PC-3 (cell line): ENCODE data around the gene CCDC122. TPM values are rescaled to one million over a fixed set of nuclear protein-coding genes. Genes with fewer than 3 reads are reported as not detected.

ENCODE experiments used
- ATAC-seq: fragments of 200-7000 bp; cut with Tn5 transposase; 2 replicates; pipeline ENCODE4 v1.9.1; 2020; ENCODE audit warnings: mild to moderate bottlenecking, moderate library complexity
- BruUV-seq: library from RNA; stranded (reverse); fragments of 400-500 nt; replicated peaks from 2 replicates; lab custom pipeline; 2021; lab: Mats Ljungman, UMichigan
- CTCF ChIA-PET: fragments of 300-600 bp; sonication (Branson Sonifier 250); formaldehyde crosslinking; loops from one replicate; lab custom pipeline; 2022; ENCODE audit warnings: antibody characterized with exemption; lab: Charles Lee
- POLR2A ChIA-PET: fragments of 300-600 bp; sonication (Branson Sonifier 250); formaldehyde crosslinking; loops from one replicate; lab custom pipeline; 2022; ENCODE audit warnings: antibody characterized with exemption; ENCODE audit not compliant: unreplicated experiment; lab: Charles Lee
- DNase-seq: peaks from one replicate; pipeline ENCODE4 v3.0.0-alpha.2; 2015
- H2AFZ ChIP-seq: fragments of 300-600 bp; sonication (generic); 2 replicates; pipeline ENCODE4 v1.6.0; 2016; ENCODE audit warnings: antibody characterized with exemption, low read length
- H3F3A ChIP-seq: fragments of 300-600 bp; sonication (generic); one replicate; pipeline ENCODE4 v1.6.0; 2017; ENCODE audit warnings: antibody characterized with exemption, low read length, control low read depth, mild to moderate bottlenecking; ENCODE audit not compliant: unreplicated experiment
- H3K27ac ChIP-seq: fragments of 300-600 bp; sonication (generic); 2 replicates; pipeline ENCODE4 v1.5.1; 2016; ENCODE audit warnings: mild to moderate bottlenecking, low read length
- H3K27me3 ChIP-seq: fragments of 300-600 bp; sonication (generic); 2 replicates; pipeline ENCODE4 v1.6.1; 2016; ENCODE audit warnings: low read length, mixed read lengths
- H3K36me3 ChIP-seq: fragments of 300-600 bp; sonication (generic); 2 replicates; pipeline ENCODE4 v1.6.1; 2016; ENCODE audit warnings: low read depth, mixed run types, low read length, mixed read lengths
- H3K4me1 ChIP-seq: fragments of 300-600 bp; sonication (generic); 2 replicates; pipeline ENCODE4 v1.5.1; 2016; ENCODE audit warnings: low read length; ENCODE audit not compliant: insufficient read depth
- H3K4me2 ChIP-seq: fragments of 300-600 bp; sonication (generic); 2 replicates; pipeline ENCODE4 v1.6.0; 2016; ENCODE audit warnings: low read length
- H3K4me3 ChIP-seq: fragments of 300-600 bp; sonication (generic); 2 replicates; pipeline ENCODE4 v1.5.1; 2016; ENCODE audit warnings: mild to moderate bottlenecking, low read length, mixed read lengths
- H3K79me2 ChIP-seq: fragments of 300-600 bp; sonication (generic); 2 replicates; pipeline ENCODE4 v1.6.1; 2017; ENCODE audit warnings: low read length, mixed read lengths
- H3K9ac ChIP-seq: fragments of 300-600 bp; sonication (generic); 2 replicates; pipeline ENCODE4 v1.6.0; 2016; ENCODE audit warnings: mild to moderate bottlenecking, low read length
- H3K9me2 ChIP-seq: fragments of 300-600 bp; sonication (generic); replicated peaks from 2 replicates; pipeline ENCODE4 v1.6.1; 2016; ENCODE audit warnings: mixed run types, low read length, mixed read lengths
- H3K9me3 ChIP-seq: fragments of 300-600 bp; sonication (generic); 2 replicates; pipeline ENCODE4 v1.6.1; 2016; ENCODE audit warnings: low read length, mixed read lengths
- H4K20me1 ChIP-seq: fragments of 300-600 bp; sonication (generic); 2 replicates; pipeline ENCODE4 v1.6.1; 2016; ENCODE audit warnings: low read length, mixed read lengths
- EZH2 ChIP-seq: fragments of 300-600 bp; sonication (generic); IDR thresholded peaks from one replicate; pipeline ENCODE4 v1.6.1; 2017; ENCODE audit warnings: antibody characterized with exemption, mild to moderate bottlenecking, low read length; ENCODE audit not compliant: unreplicated experiment
- EZH2phosphoT487 ChIP-seq: fragments of 300-600 bp; sonication (generic); IDR thresholded peaks from 2 replicates; pipeline ENCODE4 v1.6.1; 2018; ENCODE audit warnings: mild to moderate bottlenecking, antibody characterized with exemption, low read length, borderline replicate concordance
- intact Hi-C: fragments of 100-400 bp; cut with micrococcal nuclease; formaldehyde crosslinking; loops from 2 replicates; pipeline ENCODE4 v1.9.0; 2023
- total RNA-seq: library from RNA; depleted of rRNA; stranded (reverse); fragments of >200 nt; gene quantifications from 2 replicates; pipeline ENCODE4 v1.2.3, GENCODE V29; 2014
- TF ChIP-seq, protein P1 (sequence below): fragments of 300-600 bp; sonication (generic); conservative IDR thresholded peaks from 2 replicates; pipeline ENCODE4 v1.5.1; 2017; ENCODE audit warnings: antibody characterized with exemption, low read depth, mild to moderate bottlenecking, low read length

The CCDC122 gene
- total RNA-seq, 1 experiment from 2014 or later, result 4.6 TPM

DNA sequence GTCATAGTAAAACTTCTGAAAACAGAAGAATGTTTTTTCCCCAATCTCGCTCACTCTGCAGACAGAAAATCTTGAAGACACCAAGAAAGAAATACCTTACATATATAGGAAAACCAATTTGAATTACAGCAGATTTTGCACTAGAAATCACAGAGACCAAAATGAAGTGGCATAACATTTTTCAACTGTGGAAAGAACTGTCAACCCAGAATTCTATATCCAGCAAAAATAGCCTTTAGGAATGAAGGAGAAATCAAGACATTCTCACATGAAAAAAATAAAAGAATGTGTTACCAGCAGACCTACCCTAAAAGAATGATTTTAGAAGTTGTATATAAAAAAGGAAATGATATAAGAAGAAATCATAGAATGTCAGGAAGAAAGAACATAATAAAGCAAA is 28.7 kb downstream of the CCDC122 start:
- POLR2A ChIA-PET, result no interaction called here
- CTCF ChIA-PET, result no interaction called here

DNA sequence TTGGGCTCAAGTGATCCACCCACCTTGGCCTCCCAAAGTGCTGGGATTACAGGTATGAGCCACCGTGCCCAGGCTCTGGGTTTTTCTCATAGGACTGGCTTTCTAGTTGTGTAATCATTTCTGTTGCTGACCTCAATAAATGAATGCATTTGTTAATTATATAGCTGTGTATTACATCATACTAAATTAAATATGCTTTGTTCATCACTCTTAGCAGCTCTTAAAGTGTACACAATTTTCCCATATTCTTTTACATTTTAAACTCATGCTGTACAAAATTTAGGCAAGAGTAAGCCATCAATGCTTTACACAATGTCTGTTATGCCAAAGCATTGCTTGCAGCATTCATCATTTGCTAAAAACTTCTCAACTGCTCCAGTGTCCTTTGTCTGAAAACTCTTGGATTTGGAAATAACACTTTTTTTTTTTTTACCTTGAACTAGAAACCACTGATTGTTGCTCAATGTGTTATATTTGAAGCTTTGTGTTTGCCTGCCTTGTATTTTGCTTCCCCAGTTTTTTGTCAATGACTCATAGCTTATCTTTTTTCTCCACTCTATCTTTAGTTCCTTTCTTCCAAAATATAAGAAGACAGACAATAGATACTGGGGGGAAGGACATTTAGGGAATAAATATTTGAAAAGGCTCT is 31.4 kb downstream of the CCDC122 start:
- peaks cover 7% of the 10 kb centered on the region for H3K4me1 ChIP-seq
- H3K79me2 ChIP-seq, result no peaks in the 10 kb centered on the region
- no peak overlapping the region for H2AFZ ChIP-seq
- H3K27ac ChIP-seq, result no peak overlapping the region
- no peaks in the 10 kb centered on the region for H3K9me2 ChIP-seq
- POLR2A ChIA-PET, result no interaction called here
- no peak for ATAC-seq
- H3F3A ChIP-seq, result no peaks in the 10 kb centered on the region
- peaks cover 12% of the 10 kb centered on the region; the same call in 1 of the 2 replicates for H3K36me3 ChIP-seq
- no peak overlapping the region for H3K4me3 ChIP-seq
- BruUV-seq, result no TSS peak
- intact Hi-C loops, result no loop called here
- H3K9me3 ChIP-seq, result 0 out of 2 replicates have a peak, but pooled peaks cover 4% of the 10 kb centered on the region
- H3K4me2 ChIP-seq, result no peak overlapping the region
- CTCF ChIA-PET, result no interaction called here
- peak; percentile 13 for DNase-seq
- H4K20me1 ChIP-seq, result no peaks in the 10 kb centered on the region
- no peaks in the 10 kb centered on the region for H3K27me3 ChIP-seq
- TF ChIP-seq EZH2, result no peak
- TF ChIP-seq EZH2phosphoT487, result no peak
- TF ChIP-seq, protein P1, sequence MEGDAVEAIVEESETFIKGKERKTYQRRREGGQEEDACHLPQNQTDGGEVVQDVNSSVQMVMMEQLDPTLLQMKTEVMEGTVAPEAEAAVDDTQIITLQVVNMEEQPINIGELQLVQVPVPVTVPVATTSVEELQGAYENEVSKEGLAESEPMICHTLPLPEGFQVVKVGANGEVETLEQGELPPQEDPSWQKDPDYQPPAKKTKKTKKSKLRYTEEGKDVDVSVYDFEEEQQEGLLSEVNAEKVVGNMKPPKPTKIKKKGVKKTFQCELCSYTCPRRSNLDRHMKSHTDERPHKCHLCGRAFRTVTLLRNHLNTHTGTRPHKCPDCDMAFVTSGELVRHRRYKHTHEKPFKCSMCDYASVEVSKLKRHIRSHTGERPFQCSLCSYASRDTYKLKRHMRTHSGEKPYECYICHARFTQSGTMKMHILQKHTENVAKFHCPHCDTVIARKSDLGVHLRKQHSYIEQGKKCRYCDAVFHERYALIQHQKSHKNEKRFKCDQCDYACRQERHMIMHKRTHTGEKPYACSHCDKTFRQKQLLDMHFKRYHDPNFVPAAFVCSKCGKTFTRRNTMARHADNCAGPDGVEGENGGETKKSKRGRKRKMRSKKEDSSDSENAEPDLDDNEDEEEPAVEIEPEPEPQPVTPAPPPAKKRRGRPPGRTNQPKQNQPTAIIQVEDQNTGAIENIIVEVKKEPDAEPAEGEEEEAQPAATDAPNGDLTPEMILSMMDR, result no peak
- no peak overlapping the region for H3K9ac ChIP-seq

More for the DNA sequence above, 28.7 kb downstream of the CCDC122 start:
- peaks cover 12% of the 10 kb centered on the region; the same call in 1 of the 2 replicates for H3K36me3 ChIP-seq
- TF ChIP-seq EZH2, result no peak
- TF ChIP-seq, protein P1, result no peak
- no peak for TF ChIP-seq EZH2phosphoT487
- ATAC-seq, result no peak
- no TSS peak for BruUV-seq
- H3K79me2 ChIP-seq, result no peaks in the 10 kb centered on the region
- no peak overlapping the region for H3K27ac ChIP-seq
- no peak overlapping the region for H3K4me2 ChIP-seq
- no peak overlapping the region for H2AFZ ChIP-seq
- no peaks in the 10 kb centered on the region for H3F3A ChIP-seq
- H3K9me2 ChIP-seq, result no peaks in the 10 kb centered on the region
- H3K4me3 ChIP-seq, result no peak overlapping the region
- no peak for DNase-seq
- no peaks in the 10 kb centered on the region for H4K20me1 ChIP-seq
- H3K4me1 ChIP-seq, result peaks cover 7% of the 10 kb centered on the region
- intact Hi-C loops, result no loop called here
- H3K9ac ChIP-seq, result no peak overlapping the region
- H3K27me3 ChIP-seq, result no peaks in the 10 kb centered on the region
- 0 out of 2 replicates have a peak, but pooled peaks cover 4% of the 10 kb centered on the region for H3K9me3 ChIP-seq

DNA sequence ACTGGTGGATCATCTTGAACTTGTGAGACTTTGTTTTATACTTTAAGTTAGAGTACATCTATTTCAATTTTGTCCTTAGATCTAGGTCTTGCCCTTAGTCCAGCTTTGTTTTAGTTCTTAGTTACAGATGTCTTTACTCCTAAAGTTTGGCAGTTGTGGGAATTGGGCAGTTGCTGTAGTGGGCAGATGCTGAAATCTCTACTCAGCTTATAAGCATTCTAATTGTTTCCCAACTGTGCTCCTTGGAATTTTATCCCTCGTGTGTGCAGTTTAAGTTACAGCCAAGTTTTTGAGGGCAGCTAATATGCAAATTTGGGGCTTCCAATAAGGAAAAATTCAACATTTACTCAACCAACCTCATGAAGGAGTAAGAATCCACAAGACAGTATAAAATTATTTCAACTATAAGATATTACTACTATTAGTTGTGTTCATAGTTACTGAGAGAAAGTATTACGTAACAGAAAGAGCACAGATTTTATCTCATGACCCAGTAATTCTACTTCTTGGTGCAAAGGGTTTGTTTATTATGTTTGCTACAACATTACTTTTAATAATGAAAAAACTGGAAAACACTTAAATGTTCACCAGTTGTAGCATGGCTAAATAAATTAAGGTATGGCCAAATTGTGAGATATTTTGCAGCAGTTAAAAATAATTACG is 32.9 kb downstream of the CCDC122 start:
- no peak overlapping the region for H3K27ac ChIP-seq
- no peaks in the 10 kb centered on the region for H3K9me2 ChIP-seq
- BruUV-seq, result no TSS peak
- H2AFZ ChIP-seq, result no peak overlapping the region
- CTCF ChIA-PET, result no interaction called here
- DNase-seq, result no peak
- 0 out of 2 replicates have a peak, but pooled peaks cover 3% of the 10 kb centered on the region for H3K9me3 ChIP-seq
- H3K4me1 ChIP-seq, result peaks cover 7% of the 10 kb centered on the region
- no peaks in the 10 kb centered on the region for H4K20me1 ChIP-seq
- H3K36me3 ChIP-seq, result peaks cover 8% of the 10 kb centered on the region; the same call in 1 of the 2 replicates
- intact Hi-C loops, result no loop called here
- no peaks in the 10 kb centered on the region for H3K27me3 ChIP-seq
- H3K79me2 ChIP-seq, result no peaks in the 10 kb centered on the region
- no peaks in the 10 kb centered on the region for H3F3A ChIP-seq
- TF ChIP-seq, protein P1, result no peak
- TF ChIP-seq EZH2phosphoT487, result no peak
- no peak for TF ChIP-seq EZH2
- no peak overlapping the region for H3K4me3 ChIP-seq
- no peak overlapping the region for H3K9ac ChIP-seq
- POLR2A ChIA-PET, result no interaction called here
- no peak for ATAC-seq
- H3K4me2 ChIP-seq, result no peak overlapping the region
